ENCODE results near the gene INPP5A. TPM values are rescaled to one million over a fixed set of nuclear protein-coding genes. Genes with fewer than 3 reads are reported as not detected.
A peak's percentile ranks its signal among the peaks of the same experiment; 100 is the strongest.

INPP5A gene
- total RNA-seq, 2 experiments from 2014 or later: 9.1 to 9.9 TPM

- H3K36me3 Mint-ChIP-seq (ENCODE audit: low read depth): peaks cover 21% of the 10 kb centered on the region
- no peaks in the 10 kb centered on the region for H3K4me1 Mint-ChIP-seq
- no peak for DNase-seq
- H3K4me3 Mint-ChIP-seq: no peak overlapping the region
- peaks cover 11% of the 10 kb centered on the region for H3K9me3 Mint-ChIP-seq
- ChIA-PET POLR2A (interaction anchor here (0.7 kb wide), 1 partner anchor 55 kb away, joined by 4 read pairs; no protein-coding TSS in a partner anchor), CTCF (no interaction called here)
- H3K27me3 Mint-ChIP-seq: no peaks in the 10 kb centered on the region
- H3K27ac Mint-ChIP-seq: no peak overlapping the region
Observed at GRCh38 chr10:132707121-132707775, 169.7 kb downstream of the INPP5A start.

GRCh38 chr10:132707776-132708171, 170.2 kb downstream of the INPP5A start:
- peaks cover 21% of the 10 kb centered on the region for H3K36me3 Mint-ChIP-seq (ENCODE audit: low read depth)
- H3K4me1 Mint-ChIP-seq: no peaks in the 10 kb centered on the region
- H3K9me3 Mint-ChIP-seq: peaks cover 11% of the 10 kb centered on the region
- no peaks in the 10 kb centered on the region for H3K27me3 Mint-ChIP-seq
- no peak for DNase-seq
- POLR2A ChIA-PET: no interaction called here
- no peak overlapping the region for H3K27ac Mint-ChIP-seq
- CTCF ChIA-PET: no interaction called here
- H3K4me3 Mint-ChIP-seq: no peak overlapping the region

GRCh38 chr10:132708441-132708840, 170.9 kb downstream of the INPP5A start:
- Mint-ChIP-seq H3K9me3 (peaks cover 11% of the 10 kb centered on the region), H3K4me1 (no peaks in the 10 kb centered on the region), H3K4me3 (no peak overlapping the region), H3K36me3 (ENCODE audit: low read depth) (peaks cover 18% of the 10 kb centered on the region), H3K27ac (no peak overlapping the region), H3K27me3 (no peaks in the 10 kb centered on the region)
- CTCF ChIA-PET: no interaction called here
- DNase-seq: no peak
- POLR2A ChIA-PET: no interaction called here

DNA sequence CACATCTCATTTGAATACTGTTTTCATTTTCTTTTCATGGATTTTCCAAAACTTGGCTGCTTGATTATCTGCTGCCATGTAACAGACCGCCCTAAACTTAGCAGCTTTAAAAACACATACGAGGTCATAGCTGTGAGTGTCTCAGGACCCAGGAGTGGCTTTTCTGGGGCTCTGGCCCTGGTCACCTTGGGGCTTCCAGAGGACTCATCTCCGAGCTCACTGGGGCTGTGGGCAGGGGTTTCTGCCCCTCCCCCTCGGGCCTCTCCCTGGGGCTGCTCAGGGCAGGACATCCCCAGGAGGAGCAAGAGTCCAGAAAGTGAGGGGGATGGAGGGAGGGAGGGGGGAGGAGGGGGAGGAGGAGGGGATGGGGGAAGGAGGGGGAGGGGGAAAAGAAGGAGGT, 171.3 kb downstream of the INPP5A start:
- Mint-ChIP-seq H3K36me3 (ENCODE audit: low read depth) (peaks cover 16% of the 10 kb centered on the region), H3K4me1 (no peaks in the 10 kb centered on the region), H3K27me3 (no peaks in the 10 kb centered on the region), H3K9me3 (peaks cover 11% of the 10 kb centered on the region), H3K27ac (no peak overlapping the region), H3K4me3 (no peak overlapping the region)
- CTCF ChIA-PET: no interaction called here
- no peak for DNase-seq
- POLR2A ChIA-PET: interaction anchor here (0.7 kb wide), 1 partner anchor 75 kb away, joined by 4 read pairs; no protein-coding TSS in a partner anchor

- H3K4me1 Mint-ChIP-seq: no peaks in the 10 kb centered on the region
- CTCF ChIA-PET: no interaction called here
- POLR2A ChIA-PET: interaction anchor here (0.7 kb wide), 1 partner anchor 75 kb away, joined by 4 read pairs; no protein-coding TSS in a partner anchor
Observed at GRCh38 chr10:132709471-132709951, 171.9 kb downstream of the INPP5A start.

GRCh38 chr10:132710036-132710686, 172.6 kb downstream of the INPP5A start:
- H3K9me3 Mint-ChIP-seq: peaks cover 11% of the 10 kb centered on the region
- H3K27ac Mint-ChIP-seq: no peak overlapping the region
- no peaks in the 10 kb centered on the region for H3K4me1 Mint-ChIP-seq
- DNase-seq: no peak
- ChIA-PET POLR2A (no interaction called here), CTCF (no interaction called here)
- H3K36me3 Mint-ChIP-seq (ENCODE audit: low read depth): peaks cover 16% of the 10 kb centered on the region
- no peak overlapping the region for H3K4me3 Mint-ChIP-seq
- H3K27me3 Mint-ChIP-seq: no peaks in the 10 kb centered on the region

More at GRCh38 chr10:132709471-132709951, 171.9 kb downstream of the INPP5A start:
- no peaks in the 10 kb centered on the region for H3K27me3 Mint-ChIP-seq
- H3K9me3 Mint-ChIP-seq: peaks cover 11% of the 10 kb centered on the region
- no peak overlapping the region for H3K4me3 Mint-ChIP-seq
- no peak for DNase-seq
- H3K36me3 Mint-ChIP-seq (ENCODE audit: low read depth): peaks cover 16% of the 10 kb centered on the region
- no peak overlapping the region for H3K27ac Mint-ChIP-seq

GRCh38 chr10:132710746-132711612, 173.4 kb downstream of the INPP5A start:
- H3K4me3 Mint-ChIP-seq: no peak overlapping the region
- no peaks in the 10 kb centered on the region for H3K27me3 Mint-ChIP-seq
- H3K9me3 Mint-ChIP-seq: peaks cover 5% of the 10 kb centered on the region
- H3K27ac Mint-ChIP-seq: no peak overlapping the region
- H3K4me1 Mint-ChIP-seq: no peaks in the 10 kb centered on the region
- CTCF ChIA-PET: no interaction called here
- peaks cover 10% of the 10 kb centered on the region for H3K36me3 Mint-ChIP-seq (ENCODE audit: low read depth)
- POLR2A ChIA-PET: no interaction called here
- DNase-seq: no peak

- Mint-ChIP-seq H3K4me1 (no peaks in the 10 kb centered on the region), H3K27me3 (no peaks in the 10 kb centered on the region), H3K9me3 (no peaks in the 10 kb centered on the region), H3K4me3 (no peak overlapping the region), H3K36me3 (ENCODE audit: low read depth) (peaks cover 9% of the 10 kb centered on the region), H3K27ac (peak overlapping the region; percentile 36)
- CTCF ChIA-PET: no interaction called here
- POLR2A ChIA-PET: no interaction called here
- DNase-seq: no peak
Observed at GRCh38 chr10:132711613-132712121, 174.1 kb downstream of the INPP5A start.

DNA sequence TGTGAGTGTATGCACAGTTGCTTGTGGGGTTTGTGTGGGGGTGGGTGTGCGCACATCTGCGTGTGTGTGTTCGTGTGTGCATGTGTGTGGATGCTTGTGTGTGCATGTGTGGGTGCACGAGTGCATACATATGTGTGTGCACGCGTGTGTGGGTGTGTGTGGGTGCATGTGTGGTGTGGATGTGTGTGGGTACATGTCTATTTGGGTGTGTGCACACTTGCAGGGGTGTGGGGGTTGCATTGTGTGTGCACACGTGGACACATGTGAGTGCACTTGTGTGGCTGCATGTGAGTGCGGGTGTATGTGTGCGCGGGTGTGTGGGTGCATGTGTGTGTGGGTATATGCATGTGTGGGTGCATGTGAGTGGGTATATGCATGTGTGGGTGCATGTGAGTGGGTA, 174.7 kb downstream of the INPP5A start:
- Mint-ChIP-seq H3K36me3 (ENCODE audit: low read depth) (peaks cover 9% of the 10 kb centered on the region), H3K27me3 (no peaks in the 10 kb centered on the region), H3K9me3 (no peaks in the 10 kb centered on the region), H3K4me1 (no peaks in the 10 kb centered on the region), H3K4me3 (no peak overlapping the region), H3K27ac (no peak overlapping the region)
- POLR2A ChIA-PET: no interaction called here
- DNase-seq: no peak
- CTCF ChIA-PET: no interaction called here

DNA sequence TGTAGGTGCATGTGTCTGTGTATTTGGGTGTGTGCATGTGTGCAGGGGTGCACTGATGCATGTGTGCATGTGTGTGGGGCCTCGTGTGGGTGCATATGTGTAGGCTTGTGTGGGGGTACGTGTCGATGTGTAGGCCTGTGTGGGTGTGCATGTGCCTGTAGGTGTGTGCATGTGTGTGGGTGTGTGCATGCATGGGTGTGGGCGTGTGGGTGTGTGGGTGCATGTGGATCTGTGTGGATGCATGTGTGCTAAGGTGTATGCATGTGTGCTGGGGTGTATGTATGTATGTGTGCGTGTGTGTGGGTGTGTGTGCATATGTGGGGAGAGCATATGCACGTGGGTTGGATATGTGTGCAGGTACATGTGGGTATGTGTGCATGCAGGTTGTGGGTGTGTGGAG, 175.2 kb downstream of the INPP5A start:
- POLR2A ChIA-PET: no interaction called here
- CTCF ChIA-PET: no interaction called here

GRCh38 chr10:132713421-132714095, 176.0 kb downstream of the INPP5A start:
- no peak for DNase-seq
- POLR2A ChIA-PET: no interaction called here
- Mint-ChIP-seq H3K4me1 (no peaks in the 10 kb centered on the region), H3K9me3 (no peaks in the 10 kb centered on the region), H3K27me3 (no peaks in the 10 kb centered on the region), H3K4me3 (no peak overlapping the region), H3K36me3 (ENCODE audit: low read depth) (peaks cover 8% of the 10 kb centered on the region), H3K27ac (no peak overlapping the region)
- CTCF ChIA-PET: no interaction called here

More for the DNA sequence above, 175.2 kb downstream of the INPP5A start:
- Mint-ChIP-seq H3K36me3 (ENCODE audit: low read depth) (peaks cover 9% of the 10 kb centered on the region), H3K27me3 (no peaks in the 10 kb centered on the region), H3K4me1 (no peaks in the 10 kb centered on the region), H3K27ac (no peak overlapping the region), H3K4me3 (no peak overlapping the region), H3K9me3 (no peaks in the 10 kb centered on the region)
- no peak for DNase-seq

- POLR2A ChIA-PET: no interaction called here
- no peak for DNase-seq
- H3K27me3 Mint-ChIP-seq: no peaks in the 10 kb centered on the region
Observed at GRCh38 chr10:132714096-132714985, 176.8 kb downstream of the INPP5A start.

More at GRCh38 chr10:132714096-132714985, 176.8 kb downstream of the INPP5A start:
- Mint-ChIP-seq H3K36me3 (ENCODE audit: low read depth) (peaks cover 6% of the 10 kb centered on the region), H3K4me1 (no peaks in the 10 kb centered on the region), H3K27ac (no peak overlapping the region), H3K4me3 (no peak overlapping the region), H3K9me3 (no peaks in the 10 kb centered on the region)
- CTCF ChIA-PET: no interaction called here

All from activated CD4-positive, alpha-beta T cell treated with anti-CD3 and anti-CD28 coated beads, Interleukin-2, amount 10 ng/mL, durations not matched to agents 7 days and 5 days (primary cell).